Left forelimb (tissue), 1 donor: Measurements from ENCODE around the gene COG4.
A peak's percentile ranks its signal among the peaks of the same experiment; 100 is the strongest.
"Not testable (repeated sequence)": the region's sequence is repeated elsewhere in the genome, so short reads cannot be mapped to it uniquely, and the experiment has no call there.

Source experiments
- DNase-seq: peaks from one replicate; pipeline ENCODE4 v3.0.0-alpha.2; 2018; ENCODE audit warnings: low spot score

Gene COG4

GRCh38 chr16:70523076-70523742 lies at the start of gene COG4:
Gene COG4, minus strand, starts transcription at chr16:70523554. Its CDS starts 11 bp downstream, at chr16:70523543.
- DNase-seq = peak; percentile 93

GRCh38 chr16:70572926-70573270 lies 49.5 kb upstream of the COG4 start:
- no peak for DNase-seq

GRCh38 chr16:70572050-70572925 lies 48.9 kb upstream of the COG4 start:
- no peak for DNase-seq

- no peak for DNase-seq
Measured at GRCh38 chr16:70571623-70572022, 48.3 kb upstream of the COG4 start.

GRCh38 chr16:70570967-70571570 lies 47.7 kb upstream of the COG4 start:
- DNase-seq = peak; percentile 31

- peak; percentile 11 for DNase-seq
Measured at GRCh38 chr16:70569752-70570151, 46.4 kb upstream of the COG4 start.

- DNase-seq = peak; percentile 17
Measured at GRCh38 chr16:70568601-70569237, 45.4 kb upstream of the COG4 start.

GRCh38 chr16:70565053-70565452 lies 41.7 kb upstream of the COG4 start:
- peak; percentile 58 for DNase-seq

GRCh38 chr16:70563636-70564035 lies 40.3 kb upstream of the COG4 start:
- DNase-seq = no peak

- DNase-seq = no peak
Measured at GRCh38 chr16:70561623-70562022, 38.3 kb upstream of the COG4 start.

GRCh38 chr16:70556063-70556462 lies 32.7 kb upstream of the COG4 start:
- no peak for DNase-seq

GRCh38 chr16:70553645-70554044 lies 30.3 kb upstream of the COG4 start:
- no peak for DNase-seq

GRCh38 chr16:70552675-70553074 lies 29.3 kb upstream of the COG4 start:
- DNase-seq = no peak

GRCh38 chr16:70551788-70552187 lies 28.4 kb upstream of the COG4 start:
- no peak for DNase-seq

GRCh38 chr16:70550082-70550481 lies 26.7 kb upstream of the COG4 start:
- DNase-seq = no peak

- DNase-seq = no peak
Measured at GRCh38 chr16:70548936-70549335, 25.6 kb upstream of the COG4 start.

- no peak for DNase-seq
Measured at GRCh38 chr16:70544548-70544947, 21.2 kb upstream of the COG4 start.

GRCh38 chr16:70540994-70541393 lies 17.6 kb upstream of the COG4 start:
- no peak for DNase-seq

- no peak for DNase-seq
Measured at GRCh38 chr16:70534971-70535370, 11.6 kb upstream of the COG4 start.

- DNase-seq = not testable (repeated sequence)
Measured at GRCh38 chr16:70529954-70530353, 6.6 kb upstream of the COG4 start.

- no peak for DNase-seq
Measured at GRCh38 chr16:70529051-70529777, 5.9 kb upstream of the COG4 start.
